Endothelial cell of umbilical vein (primary cell): Measurements from ENCODE around the gene PYM1. TPM values are rescaled to one million over a fixed set of nuclear protein-coding genes. Genes with fewer than 3 reads are reported as not detected.

Source experiments
- BruUV-seq: library from RNA; stranded (reverse); fragments of 400-500 nt; replicated peaks from 2 replicates; lab custom pipeline; 2021; lab: Mats Ljungman, UMichigan
- CTCF ChIA-PET: fragments of 300-600, 350-600 bp; sonication (Branson Sonifier 250); formaldehyde crosslinking; loops from one replicate; lab custom pipeline; 2021; ENCODE audit warnings: antibody characterized with exemption, inconsistent platforms; lab: Charles Lee
- POLR2A ChIA-PET: fragments of 300-600, 350-600 bp; sonication (Branson Sonifier 250); formaldehyde crosslinking; loops from one replicate; lab custom pipeline; 2021; ENCODE audit warnings: antibody characterized with exemption, inconsistent platforms; lab: Charles Lee
- DNase-seq: peaks from one replicate; pipeline ENCODE4 v3.0.0-alpha.2; 2011; ENCODE audit warnings: low read depth, low spot score
- FAIRE-seq: peaks from 2 replicates; lab custom pipeline; 2011; peaks lifted over from hg19 to GRCh38; lab: Jason Lieb, UNC
- H2AFZ ChIP-seq: 2 replicates; pipeline ENCODE4 v1.6.0; 2012; ENCODE audit warnings: low read depth, low read length, control low read depth, inconsistent platforms
- H3K27ac ChIP-seq: 2 replicates; pipeline ENCODE4 v1.5.1; 2011; ENCODE audit warnings: low read depth, mild to moderate bottlenecking, control low read depth, low read length, moderate library complexity; ENCODE audit not compliant: insufficient read depth
- H3K27me3 ChIP-seq, 2 experiments: 2 replicates each; pipeline versions ENCODE4 v1.6.0 to v1.6.1; 2011; ENCODE audit warnings: low read length in 2 of 2, mixed read lengths in 1 of 2; ENCODE audit not compliant: control insufficient read depth in 2 of 2, insufficient read depth in 2 of 2
- H3K36me3 ChIP-seq, 2 experiments: 2 replicates in 1 of 2; 3 replicates in 1 of 2; pipeline ENCODE4 v1.5.1; 2011; ENCODE audit warnings: low read length in 2 of 2, mild to moderate bottlenecking in 1 of 2, moderate library complexity in 1 of 2; ENCODE audit not compliant: control insufficient read depth in 2 of 2, insufficient read depth in 2 of 2; ENCODE audit errors: extremely low read depth in 1 of 2
- H3K4me1 ChIP-seq: 3 replicates; pipeline ENCODE4 v1.5.1; 2011; ENCODE audit warnings: mild to moderate bottlenecking, low read length; ENCODE audit not compliant: control insufficient read depth, insufficient read depth; ENCODE audit errors: extremely low read depth
- H3K4me2 ChIP-seq: 2 replicates; pipeline ENCODE4 v1.6.1; 2011; ENCODE audit warnings: low read length, control low read depth, mixed read lengths; ENCODE audit not compliant: insufficient read depth
- H3K4me3 ChIP-seq, 3 experiments: fragments of 200-600 bp in 1 of 3; sonication (generic), shearing (Covaris generic) in 1 of 3; replicated peaks in 1 of 3; 2 replicates each; pipeline ENCODE4 v1.5.1; 2011 to 2016; ENCODE audit warnings: control low read depth in 3 of 3, low read length in 3 of 3, mild to moderate bottlenecking in 2 of 3, inconsistent platforms in 1 of 3, low read depth in 1 of 3, moderate library complexity in 1 of 3; ENCODE audit not compliant: insufficient read depth in 1 of 3
- H3K79me2 ChIP-seq: 2 replicates; pipeline ENCODE4 v1.6.0; 2012; ENCODE audit warnings: low read length, inconsistent platforms; ENCODE audit not compliant: control insufficient read depth, insufficient read depth
- H3K9ac ChIP-seq: replicated peaks from 2 replicates; pipeline ENCODE3; 2011; ENCODE audit warnings: low read length, control low read depth; ENCODE audit not compliant: insufficient read depth; ENCODE audit errors: extremely low read depth
- H3K9me1 ChIP-seq: replicated peaks from 3 replicates; pipeline ENCODE4 v1.6.0; 2011; ENCODE audit warnings: mild to moderate bottlenecking, low read length; ENCODE audit not compliant: control insufficient read depth, insufficient read depth; ENCODE audit errors: extremely low read depth
- H3K9me3 ChIP-seq: replicated peaks from 2 replicates; pipeline ENCODE4 v1.5.1; 2012; ENCODE audit warnings: low read length, inconsistent platforms; ENCODE audit not compliant: control insufficient read depth, insufficient read depth
- H4K20me1 ChIP-seq: replicated peaks from 2 replicates; pipeline ENCODE3; 2011; ENCODE audit warnings: mild to moderate bottlenecking, low read length; ENCODE audit not compliant: control insufficient read depth, insufficient read depth; ENCODE audit errors: extremely low read depth
- EZH2 ChIP-seq: IDR thresholded peaks from 2 replicates; pipeline ENCODE4 v1.6.1; 2012; ENCODE audit warnings: borderline replicate concordance, low read depth, mild to moderate bottlenecking, moderate library complexity, low read length, inconsistent platforms; ENCODE audit not compliant: severe bottlenecking
- JUN ChIP-seq: IDR thresholded peaks from 2 replicates; pipeline ENCODE4 v1.6.1; 2011; ENCODE audit warnings: borderline replicate concordance, low read depth; ENCODE audit not compliant: insufficient read length, insufficient read depth
- POLR2A ChIP-seq: IDR thresholded peaks from 2 replicates; pipeline ENCODE4 v1.6.1; 2012; ENCODE audit warnings: low read depth, mild to moderate bottlenecking, control low read depth, low read length
- POLR2AphosphoS5 ChIP-seq: IDR thresholded peaks from 2 replicates; pipeline ENCODE4 v1.6.1; 2012; ENCODE audit warnings: low read depth, mild to moderate bottlenecking, control low read depth, low read length, moderate library complexity; ENCODE audit not compliant: insufficient read depth
- dilution Hi-C: fragments of 300-500 bp; cut with MboI; formaldehyde crosslinking; loops from one replicate; pipeline ENCODE4 v1.15.0; 2019; ENCODE audit warnings: low sequenced_read_pairs; ENCODE audit not compliant: extremely low pct_ligation_motif_present
- intact Hi-C: fragments of 100-400 bp; cut with micrococcal nuclease; formaldehyde crosslinking; loops from one replicate; pipeline ENCODE4 v1.10.0; 2022
- polyA plus RNA-seq, 4 experiments: library from polyadenylated mRNA; depleted of rRNA in 3 of 4; stranded (reverse) in 3 of 4; unstranded in 1 of 4; fragments of >200 nt; gene quantifications; 2 replicates each; pipeline versions ENCODE4 v1.2.1 to v1.2.3, GENCODE V29; 2011 to 2012; ENCODE audit warnings: missing spikeins in 1 of 4
- total RNA-seq: library from RNA; stranded (reverse); gene quantifications from 2 replicates; pipeline ENCODE4 v1.2.3, GENCODE V29; 2021
- TF ChIP-seq, protein P1 (sequence below): IDR thresholded peaks from 2 replicates; pipeline ENCODE4 v1.6.1; 2011; ENCODE audit not compliant: insufficient read depth, insufficient read length
- TF ChIP-seq, protein P2 (sequence below), 2 donors: IDR thresholded peaks; 1 replicate in 1 of 2; 2 replicates in 1 of 2; pipeline ENCODE4 v1.5.1; 2011; ENCODE audit warnings: low read length in 2 of 2, mild to moderate bottlenecking in 2 of 2, moderate library complexity in 2 of 2, control low read depth in 1 of 2, inconsistent platforms in 1 of 2, low read depth in 1 of 2; ENCODE audit not compliant: insufficient read depth in 1 of 2; ENCODE audit errors: extremely low read depth in 1 of 2

The PYM1 gene
- total and polyA plus RNA-seq, 2 donors (not counting 3 experiments of a cell fraction or from before 2014, with no cell fraction given): 18.7 to 23.5 TPM

DNA sequence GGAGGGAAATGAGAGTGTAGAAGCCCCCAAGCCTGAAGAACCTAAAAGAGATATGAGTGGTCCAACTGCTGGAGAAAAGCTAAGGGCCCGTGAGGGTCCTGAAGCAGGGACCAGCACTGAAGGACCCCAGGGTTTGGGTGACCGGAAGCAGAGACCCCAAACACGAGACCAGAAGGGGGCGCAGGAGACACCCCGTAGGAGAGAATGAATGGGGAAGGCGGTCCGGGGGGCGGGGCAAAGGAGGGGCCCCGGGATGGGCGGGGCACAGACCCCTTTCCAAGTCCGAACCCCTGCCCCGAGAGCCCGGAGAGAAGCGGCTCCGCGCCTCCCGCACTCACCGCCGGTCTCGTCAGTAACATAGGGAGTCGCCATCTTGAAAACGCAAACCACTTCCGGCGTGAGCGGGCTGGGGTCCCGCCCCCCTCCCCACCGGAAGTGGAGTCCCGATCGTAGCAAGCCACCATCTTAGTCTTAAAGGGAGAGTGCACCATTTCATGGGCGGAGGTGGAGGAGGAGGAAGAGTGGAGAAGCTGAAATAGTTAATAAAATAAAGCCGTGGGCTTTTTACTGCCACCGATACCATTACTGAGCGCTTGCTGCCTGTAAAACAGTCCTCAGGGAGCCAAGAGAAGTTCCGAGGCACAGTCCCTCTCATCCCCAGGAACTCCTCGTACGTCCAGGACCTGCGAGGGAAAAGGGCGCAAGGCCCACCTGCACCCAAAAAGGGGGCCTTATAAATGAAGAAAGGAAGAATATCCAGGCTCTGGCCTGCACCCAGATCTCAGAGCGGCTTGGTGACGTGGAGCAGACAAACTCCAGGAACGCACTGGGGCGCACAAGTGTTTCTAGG lies 731 bp downstream of the PYM1 start:
- TF ChIP-seq EZH2 (no peak), POLR2A (peak; percentile 58), POLR2AphosphoS5 (peak; percentile 69), JUN (no peak)
- TF ChIP-seq, protein P1, sequence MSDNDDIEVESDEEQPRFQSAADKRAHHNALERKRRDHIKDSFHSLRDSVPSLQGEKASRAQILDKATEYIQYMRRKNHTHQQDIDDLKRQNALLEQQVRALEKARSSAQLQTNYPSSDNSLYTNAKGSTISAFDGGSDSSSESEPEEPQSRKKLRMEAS: no peak
- TF ChIP-seq, protein P2, sequence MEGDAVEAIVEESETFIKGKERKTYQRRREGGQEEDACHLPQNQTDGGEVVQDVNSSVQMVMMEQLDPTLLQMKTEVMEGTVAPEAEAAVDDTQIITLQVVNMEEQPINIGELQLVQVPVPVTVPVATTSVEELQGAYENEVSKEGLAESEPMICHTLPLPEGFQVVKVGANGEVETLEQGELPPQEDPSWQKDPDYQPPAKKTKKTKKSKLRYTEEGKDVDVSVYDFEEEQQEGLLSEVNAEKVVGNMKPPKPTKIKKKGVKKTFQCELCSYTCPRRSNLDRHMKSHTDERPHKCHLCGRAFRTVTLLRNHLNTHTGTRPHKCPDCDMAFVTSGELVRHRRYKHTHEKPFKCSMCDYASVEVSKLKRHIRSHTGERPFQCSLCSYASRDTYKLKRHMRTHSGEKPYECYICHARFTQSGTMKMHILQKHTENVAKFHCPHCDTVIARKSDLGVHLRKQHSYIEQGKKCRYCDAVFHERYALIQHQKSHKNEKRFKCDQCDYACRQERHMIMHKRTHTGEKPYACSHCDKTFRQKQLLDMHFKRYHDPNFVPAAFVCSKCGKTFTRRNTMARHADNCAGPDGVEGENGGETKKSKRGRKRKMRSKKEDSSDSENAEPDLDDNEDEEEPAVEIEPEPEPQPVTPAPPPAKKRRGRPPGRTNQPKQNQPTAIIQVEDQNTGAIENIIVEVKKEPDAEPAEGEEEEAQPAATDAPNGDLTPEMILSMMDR (IDR thresholded peaks at IDR 0.05; ENCODE audit: extremely low read depth in 1 of 2, insufficient read depth in 1 of 2, low read depth in 1 of 2, low read length in 2 of 2): peak; percentile 69 to 74
- FAIRE-seq (peak; percentile 94), DNase-seq (peak; percentile 95)
- H2AFZ ChIP-seq: peak overlapping the region; percentile 86
- peak overlapping the region; percentile 70 for H3K9ac ChIP-seq
- no peaks in the 10 kb centered on the region for H3K27me3 ChIP-seq
- intact Hi-C loops: loop anchor here (1.0 kb wide), 4 partner anchors 46 to 110 kb away; partner anchors contain the start of genes DNAJC14 and SARNP
- H3K9me3 ChIP-seq: no peaks in the 10 kb centered on the region
- POLR2A ChIA-PET: interaction anchor here (0.6 to 3.9 kb wide), 3 partner anchors 46 to 97 kb away, joined by 3 to 15 read pairs (median 3); partner anchors contain the start of genes DNAJC14 and RAB5B
- peak overlapping the region; percentile 40 for H3K27ac ChIP-seq
- no peaks in the 10 kb centered on the region for H3K9me1 ChIP-seq
- H3K4me3 ChIP-seq: peak overlapping the region; percentile 55 to 98 (median 81)
- H4K20me1 ChIP-seq: no peaks in the 10 kb centered on the region
- TSS peak; percentile 51 for BruUV-seq
- CTCF ChIA-PET: interaction anchor here (0.9 to 3.9 kb wide), 15 partner anchors 9 to 188 kb away, joined by 3 to 30 read pairs (median 6); partner anchors contain the start of genes DNAJC14, ORMDL2 and SARNP
- H3K36me3 ChIP-seq: no peaks in the 10 kb centered on the region
- H3K79me2 ChIP-seq: peaks cover 30% of the 10 kb centered on the region
- dilution Hi-C loops: no loop called here
- peaks cover 28% of the 10 kb centered on the region for H3K4me1 ChIP-seq
- peak overlapping the region; percentile 94 for H3K4me2 ChIP-seq
